Ishikawa (cell line): ENCODE measurements around the gene NGF.

Source experiments
- CEBPB ChIP-seq: IDR thresholded peaks from 2 replicates; pipeline ENCODE4 v1.6.1; 2012
- CREB1 ChIP-seq: IDR thresholded peaks from 2 replicates; pipeline ENCODE4 v1.6.1; 2012; ENCODE audit warnings: low read depth
- EGR1 ChIP-seq: IDR thresholded peaks from 2 replicates; pipeline ENCODE4 v1.6.1; 2012
- EP300 ChIP-seq: IDR thresholded peaks from 2 replicates; pipeline ENCODE4 v1.6.1; 2012; ENCODE audit warnings: borderline replicate concordance
- FOXM1 ChIP-seq: IDR thresholded peaks from 2 replicates; pipeline ENCODE4 v1.6.1; 2012; ENCODE audit warnings: low read depth, borderline replicate concordance
- NFIC ChIP-seq: IDR thresholded peaks from 2 replicates; pipeline ENCODE4 v1.6.1; 2012
- RAD21 ChIP-seq: IDR thresholded peaks from 2 replicates; pipeline ENCODE4 v1.6.1; 2012; ENCODE audit warnings: low read depth
- REST ChIP-seq: IDR thresholded peaks from 2 replicates; pipeline ENCODE4 v1.6.1; 2012; ENCODE audit warnings: low read depth, mild to moderate bottlenecking
- TAF1 ChIP-seq: IDR thresholded peaks from 2 replicates; pipeline ENCODE4 v1.6.1; 2012; ENCODE audit warnings: low read depth, mild to moderate bottlenecking
- TCF12 ChIP-seq: IDR thresholded peaks from 2 replicates; pipeline ENCODE4 v1.6.1; 2012; ENCODE audit warnings: low read depth
- TEAD4 ChIP-seq: IDR thresholded peaks from 2 replicates; pipeline ENCODE4 v1.6.1; 2012
- YY1 ChIP-seq: IDR thresholded peaks from 2 replicates; pipeline ENCODE4 v1.6.1; 2012; ENCODE audit warnings: low read depth
- ZBTB7A ChIP-seq: IDR thresholded peaks from 2 replicates; pipeline ENCODE4 v1.6.1; 2012; ENCODE audit warnings: low read depth
- TF ChIP-seq, protein P1 (sequence below): IDR thresholded peaks from 2 replicates; pipeline ENCODE4 v1.6.1; 2012
- TF ChIP-seq, protein P2 (sequence below): IDR thresholded peaks from 2 replicates; pipeline ENCODE4 v1.6.1; 2012

NGF gene

DNA sequence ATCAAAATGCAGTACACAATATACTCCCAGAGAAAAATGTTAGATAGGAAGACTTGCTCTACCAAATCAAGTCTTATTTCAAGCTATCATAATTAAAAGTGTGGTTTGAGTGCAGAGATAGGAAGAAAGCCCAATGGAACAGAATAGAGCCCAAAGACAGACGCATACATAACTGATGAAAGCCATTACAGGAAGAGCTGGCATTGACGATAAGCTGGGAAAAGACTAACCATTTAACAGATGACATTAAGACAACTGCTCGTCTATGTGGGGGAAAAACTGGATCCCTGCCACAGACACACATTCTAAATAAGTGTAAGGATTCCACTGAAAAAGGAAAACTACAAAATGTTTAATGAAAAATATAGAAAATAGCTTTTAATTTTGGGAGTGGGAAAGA lies 85.5 kb downstream of the NGF start:
- no peak for TF ChIP-seq REST
- no peak for TF ChIP-seq YY1
- no peak for TF ChIP-seq FOXM1
- no peak for TF ChIP-seq EP300

DNA sequence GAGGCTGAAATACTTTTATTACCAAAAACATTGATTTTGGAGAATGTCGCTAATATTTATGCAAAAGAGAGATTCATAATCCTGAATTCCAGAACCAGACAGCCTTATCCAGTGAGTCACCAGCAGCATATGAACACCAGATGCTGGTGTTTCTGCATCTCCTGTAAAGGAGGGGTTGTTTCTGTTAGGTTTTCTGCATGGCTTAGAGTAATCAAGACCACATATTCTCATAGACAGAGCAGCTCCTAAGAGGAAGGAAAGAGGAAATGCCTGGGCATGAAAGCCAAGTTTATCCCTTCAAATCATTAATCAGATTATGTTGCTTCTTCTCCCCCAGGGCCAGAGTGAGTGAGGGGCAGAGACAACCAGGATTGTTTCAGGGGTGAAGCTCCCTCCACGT lies 86.2 kb downstream of the NGF start:
- TF ChIP-seq CEBPB = no peak
- no peak for TF ChIP-seq TEAD4
- TF ChIP-seq YY1 = no peak
- no peak for TF ChIP-seq CREB1
- TF ChIP-seq FOXM1 = no peak
- no peak for TF ChIP-seq TAF1
- TF ChIP-seq RAD21 = no peak
- no peak for TF ChIP-seq TCF12
- no peak for TF ChIP-seq EGR1

DNA sequence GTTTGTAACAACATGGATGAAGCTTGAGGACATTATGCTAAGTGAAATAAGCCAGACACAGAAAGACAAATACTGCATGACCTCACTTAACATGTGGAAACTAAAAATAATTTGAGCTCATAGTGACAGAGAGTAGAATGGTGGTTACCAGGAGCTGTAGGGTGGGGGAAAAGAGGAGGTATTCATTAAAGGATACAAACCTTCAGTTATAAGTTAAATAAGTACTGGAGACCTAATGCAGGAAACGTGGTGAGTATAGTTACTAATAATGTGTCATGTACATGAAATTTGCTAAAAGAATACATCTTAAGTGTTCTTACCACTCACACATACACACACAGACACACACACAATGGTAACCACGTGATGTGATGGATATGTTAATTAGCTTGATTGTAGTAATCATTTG lies 86.7 kb downstream of the NGF start:
- TF ChIP-seq REST (no peak), TEAD4 (no peak), NFIC (no peak), RAD21 (no peak), TCF12 (no peak), CEBPB (no peak), FOXM1 (no peak), EGR1 (no peak), EP300 (no peak), YY1 (no peak), TAF1 (no peak), ZBTB7A (no peak), CREB1 (no peak)
- TF ChIP-seq, protein P1, sequence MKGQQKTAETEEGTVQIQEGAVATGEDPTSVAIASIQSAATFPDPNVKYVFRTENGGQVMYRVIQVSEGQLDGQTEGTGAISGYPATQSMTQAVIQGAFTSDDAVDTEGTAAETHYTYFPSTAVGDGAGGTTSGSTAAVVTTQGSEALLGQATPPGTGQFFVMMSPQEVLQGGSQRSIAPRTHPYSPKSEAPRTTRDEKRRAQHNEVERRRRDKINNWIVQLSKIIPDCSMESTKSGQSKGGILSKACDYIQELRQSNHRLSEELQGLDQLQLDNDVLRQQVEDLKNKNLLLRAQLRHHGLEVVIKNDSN = no peak
- TF ChIP-seq, protein P2, sequence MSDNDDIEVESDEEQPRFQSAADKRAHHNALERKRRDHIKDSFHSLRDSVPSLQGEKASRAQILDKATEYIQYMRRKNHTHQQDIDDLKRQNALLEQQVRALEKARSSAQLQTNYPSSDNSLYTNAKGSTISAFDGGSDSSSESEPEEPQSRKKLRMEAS = no peak

DNA sequence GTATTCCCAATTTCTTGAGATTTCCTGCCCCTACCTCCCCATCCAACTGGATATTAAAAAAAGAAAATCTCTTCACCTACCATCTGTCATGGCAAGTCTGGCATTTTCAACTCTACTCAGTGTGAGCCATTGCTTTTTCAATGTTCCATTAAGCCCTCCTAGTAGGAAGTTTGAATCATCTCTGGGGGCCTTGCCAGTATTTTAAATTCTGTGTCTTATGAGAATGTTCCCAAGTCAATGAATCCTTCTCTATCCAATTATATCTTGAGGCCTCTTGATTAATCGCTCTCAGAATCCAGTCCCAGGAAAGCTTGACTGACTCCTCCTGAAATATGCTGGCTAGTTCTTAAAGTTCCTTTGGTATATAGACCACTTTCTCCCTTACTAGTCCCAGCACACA lies 91.5 kb downstream of the NGF start:
- TF ChIP-seq CEBPB (no peak), NFIC (no peak), YY1 (no peak), TCF12 (no peak), TAF1 (no peak), EGR1 (no peak), FOXM1 (no peak), RAD21 (no peak), EP300 (no peak), CREB1 (no peak), TEAD4 (no peak), REST (no peak)
- TF ChIP-seq, protein P1 = no peak

GRCh38 chr1:115245227-115245626 lies 92.8 kb downstream of the NGF start:
- TF ChIP-seq, protein P2 = no peak
- TF ChIP-seq NFIC (no peak), FOXM1 (no peak), RAD21 (no peak), CREB1 (no peak), CEBPB (no peak), REST (no peak), ZBTB7A (no peak), EP300 (no peak), YY1 (no peak), TAF1 (no peak)
